Measurements from ENCODE around the gene PEMT.
"Not testable (repeated sequence)": the region's sequence is repeated elsewhere in the genome, so short reads cannot be mapped to it uniquely, and the experiment has no call there.

PEMT gene

GRCh38 chr17:17493249-17493985 is 98.1 kb downstream of the PEMT start:
- DNase-seq (ENCODE audit: extremely low read depth, low read depth) = no peak
- no peak for TF ChIP-seq CTCF (IDR thresholded peaks at IDR 0.05; ENCODE audit: low read depth, low read length)

- no peak for TF ChIP-seq CTCF (IDR thresholded peaks at IDR 0.05; ENCODE audit: low read depth, low read length)
- DNase-seq (ENCODE audit: extremely low read depth, low read depth) = no peak
Measured at GRCh38 chr17:17492571-17492970, 98.9 kb downstream of the PEMT start.

GRCh38 chr17:17492085-17492484 is 99.4 kb downstream of the PEMT start:
- no peak for DNase-seq (ENCODE audit: extremely low read depth, low read depth)
- TF ChIP-seq CTCF (IDR thresholded peaks at IDR 0.05; ENCODE audit: low read depth, low read length) = no peak

GRCh38 chr17:17491546-17491988 is 99.9 kb downstream of the PEMT start:
- DNase-seq (ENCODE audit: extremely low read depth, low read depth) = no peak
- no peak for TF ChIP-seq CTCF (IDR thresholded peaks at IDR 0.05; ENCODE audit: low read depth, low read length)

GRCh38 chr17:17491031-17491471 is 100.5 kb downstream of the PEMT start:
- no peak for DNase-seq (ENCODE audit: extremely low read depth, low read depth)
- TF ChIP-seq CTCF (IDR thresholded peaks at IDR 0.05; ENCODE audit: low read depth, low read length) = no peak

GRCh38 chr17:17487998-17488397 is 103.5 kb downstream of the PEMT start:
- no peak for DNase-seq (ENCODE audit: extremely low read depth, low read depth)
- no peak for TF ChIP-seq CTCF (IDR thresholded peaks at IDR 0.05; ENCODE audit: low read depth, low read length)

GRCh38 chr17:17486416-17486815 is 105.1 kb downstream of the PEMT start:
- DNase-seq (ENCODE audit: extremely low read depth, low read depth) = not testable (repeated sequence)

GRCh38 chr17:17485420-17485819 is 106.1 kb downstream of the PEMT start:
- no peak for TF ChIP-seq CTCF (IDR thresholded peaks at IDR 0.05; ENCODE audit: low read depth, low read length)
- DNase-seq (ENCODE audit: extremely low read depth, low read depth) = no peak
